ENCODE data around the gene GABPB1.

DNA sequence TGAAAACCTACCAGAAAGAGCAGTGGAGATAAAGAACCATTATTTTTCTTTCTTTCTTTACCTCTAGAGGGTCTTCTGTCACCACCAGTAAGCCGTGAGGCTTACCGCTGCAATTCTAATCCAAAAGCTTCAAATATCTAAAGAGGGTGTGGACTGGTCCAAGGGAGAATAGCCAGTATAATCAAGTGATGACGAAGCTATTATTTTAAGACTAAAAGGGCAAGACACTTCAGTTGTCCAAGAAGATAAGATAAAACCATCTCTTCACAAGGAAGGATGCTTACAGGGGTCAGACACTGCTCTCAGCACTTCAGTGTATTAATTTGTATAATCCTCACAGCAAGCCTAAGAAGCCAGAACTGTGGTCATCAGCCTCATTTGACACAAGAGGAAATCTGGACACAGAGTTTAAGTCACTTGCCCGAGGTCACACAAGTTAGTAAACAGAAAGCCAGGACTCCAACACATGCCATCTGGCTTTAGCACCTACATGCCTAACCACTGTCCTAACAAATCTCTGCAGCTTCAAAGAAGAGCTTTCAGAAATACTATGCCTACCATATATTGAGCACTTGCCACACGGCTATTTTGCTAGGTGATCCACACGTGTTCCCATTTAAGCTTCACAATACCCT, 104.1 kb downstream of the GABPB1 start:
- TF ChIP-seq, protein P1, sequence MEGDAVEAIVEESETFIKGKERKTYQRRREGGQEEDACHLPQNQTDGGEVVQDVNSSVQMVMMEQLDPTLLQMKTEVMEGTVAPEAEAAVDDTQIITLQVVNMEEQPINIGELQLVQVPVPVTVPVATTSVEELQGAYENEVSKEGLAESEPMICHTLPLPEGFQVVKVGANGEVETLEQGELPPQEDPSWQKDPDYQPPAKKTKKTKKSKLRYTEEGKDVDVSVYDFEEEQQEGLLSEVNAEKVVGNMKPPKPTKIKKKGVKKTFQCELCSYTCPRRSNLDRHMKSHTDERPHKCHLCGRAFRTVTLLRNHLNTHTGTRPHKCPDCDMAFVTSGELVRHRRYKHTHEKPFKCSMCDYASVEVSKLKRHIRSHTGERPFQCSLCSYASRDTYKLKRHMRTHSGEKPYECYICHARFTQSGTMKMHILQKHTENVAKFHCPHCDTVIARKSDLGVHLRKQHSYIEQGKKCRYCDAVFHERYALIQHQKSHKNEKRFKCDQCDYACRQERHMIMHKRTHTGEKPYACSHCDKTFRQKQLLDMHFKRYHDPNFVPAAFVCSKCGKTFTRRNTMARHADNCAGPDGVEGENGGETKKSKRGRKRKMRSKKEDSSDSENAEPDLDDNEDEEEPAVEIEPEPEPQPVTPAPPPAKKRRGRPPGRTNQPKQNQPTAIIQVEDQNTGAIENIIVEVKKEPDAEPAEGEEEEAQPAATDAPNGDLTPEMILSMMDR (IDR thresholded peaks at IDR 0.05; ENCODE audit: low read depth, low read length), result no peak
- no peak for TF ChIP-seq EZH2phosphoT487 (IDR thresholded peaks at IDR 0.05; ENCODE audit: low read depth)

Measured in OCI-LY3 (cell line).